Thymus (tissue), 11 donors: ENCODE results near the gene WDR74. TPM values are rescaled to one million over a fixed set of nuclear protein-coding genes. Genes with fewer than 3 reads are reported as not detected.

Experiments
- DNase-seq, 9 donors: peaks; one replicate each; pipeline ENCODE4 v3.0.0-alpha.2; 2013; ENCODE audit warnings: low spot score in 9 of 9, low read depth in 6 of 9, missing footprints in 1 of 9
- H3K27ac ChIP-seq, 2 donors: one replicate each; pipeline ENCODE4 v1.5.1; 2013; ENCODE audit warnings: control low read depth in 1 of 2, low read depth in 1 of 2, low read length in 1 of 2, mild to moderate bottlenecking in 1 of 2, moderate library complexity in 1 of 2
- H3K27me3 ChIP-seq, 2 donors: one replicate each; pipeline ENCODE4 v1.5.1; 2013; ENCODE audit warnings: low read length in 1 of 2; ENCODE audit not compliant: control insufficient read depth in 2 of 2, insufficient read depth in 1 of 2
- H3K36me3 ChIP-seq, 2 donors: one replicate each; pipeline ENCODE4 v1.5.1; 2013; ENCODE audit warnings: low read length in 1 of 2, mild to moderate bottlenecking in 1 of 2, moderate library complexity in 1 of 2; ENCODE audit not compliant: control insufficient read depth in 2 of 2, insufficient read depth in 2 of 2
- H3K4me1 ChIP-seq, 2 donors: one replicate each; pipeline ENCODE4 v1.5.1; 2013; ENCODE audit warnings: low read length in 2 of 2; ENCODE audit not compliant: control insufficient read depth in 2 of 2, insufficient read depth in 2 of 2
- H3K4me3 ChIP-seq, 2 donors: one replicate each; pipeline ENCODE4 v1.5.1; 2013; ENCODE audit warnings: low read length in 2 of 2, control low read depth in 1 of 2, mild to moderate bottlenecking in 1 of 2
- H3K9me3 ChIP-seq, 2 donors: one replicate each; pipeline ENCODE4 v1.5.1; 2013; ENCODE audit warnings: low read length in 1 of 2, mild to moderate bottlenecking in 1 of 2; ENCODE audit not compliant: control insufficient read depth in 2 of 2, insufficient read depth in 1 of 2
- WGBS: extraction: QIAGEN DNeasy Blood & Tissue Kit; methylation state at CpG from one replicate; pipeline ENCODE4 v1.1.7; 2013; 5-methylcytosine and 5-hydroxymethylcytosine counted together
- polyA plus RNA-seq: library from polyadenylated mRNA; stranded (reverse); fragments of 200-250 nt; gene quantifications from one replicate; pipeline ENCODE4 v1.2.3, GENCODE V29; 2013
- total RNA-seq: library from RNA; stranded (reverse); fragments of 120-200 nt; gene quantifications from one replicate; pipeline ENCODE4 v1.2.4, GENCODE V29; 2013
- donor health status: healthy.

Gene WDR74
- total and polyA plus RNA-seq, 2 donors: 57.2 to 71.2 TPM

DNA sequence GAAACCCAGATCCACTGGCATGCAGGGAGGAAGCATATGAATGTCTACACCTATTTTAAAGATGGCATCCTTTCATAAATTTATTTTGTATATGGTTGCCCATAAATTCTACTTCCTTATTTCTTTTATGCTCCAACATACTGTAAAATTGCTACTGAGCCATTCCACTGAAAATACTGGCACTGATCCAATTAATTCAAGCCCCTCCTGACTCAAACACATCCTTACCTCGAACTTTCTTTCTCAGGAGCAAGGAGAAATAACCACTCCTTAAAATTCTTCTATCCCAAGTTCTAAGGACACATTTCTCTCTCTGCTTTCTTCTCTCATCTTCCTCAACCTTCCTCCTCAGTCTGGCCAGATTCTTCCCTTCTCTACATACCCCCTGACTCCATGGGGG lies 28.6 kb downstream of the WDR74 start:
- WGBS: 50% methylated on average over 1 of the region's 1 CpG
- Histone ChIP-seq H3K36me3 (peaks cover 5% of the 10 kb centered on the region in 2 donors), H3K4me1 (peaks cover 0 to 11% of the 10 kb centered on the region in 2 donors), H3K4me3 (no peak overlapping the region), H3K9me3 (peaks cover 0 to 3% of the 10 kb centered on the region in 2 donors), H3K27me3 (no peaks in the 10 kb centered on the region), H3K27ac (no peak overlapping the region)
- no peak for DNase-seq

DNA sequence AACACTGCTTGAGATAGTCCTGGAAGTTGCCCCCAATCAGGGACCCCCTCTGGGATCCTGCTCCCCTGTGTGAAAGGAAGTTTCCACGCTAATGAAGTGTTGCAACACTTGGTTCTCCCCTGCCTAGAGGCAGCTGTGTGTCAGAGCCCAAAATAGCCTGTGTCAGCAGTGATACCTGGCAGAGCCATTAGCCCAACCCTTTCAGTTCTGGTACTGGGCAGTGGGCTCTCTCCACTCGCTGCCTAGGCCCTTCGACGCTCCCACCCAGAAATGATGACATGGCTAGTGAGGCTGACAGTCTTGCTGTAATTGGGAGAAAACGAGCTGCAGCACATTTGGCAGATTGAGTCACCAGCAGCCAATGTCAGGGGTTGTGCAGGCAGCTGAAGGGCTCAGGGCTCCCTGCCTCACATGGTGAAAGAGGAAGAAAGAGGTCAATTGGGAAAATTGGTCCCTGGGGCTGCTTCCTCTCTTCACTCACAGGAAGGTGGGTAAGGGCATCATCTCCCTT lies 32.7 kb downstream of the WDR74 start:
- H3K9me3 ChIP-seq: peaks cover 0 to 3% of the 10 kb centered on the region in 2 donors
- no peak overlapping the region for H3K4me3 ChIP-seq
- H3K27me3 ChIP-seq: no peaks in the 10 kb centered on the region
- DNase-seq: peak in 1 of 9 donors; percentile 10
- peaks cover 21 to 23% of the 10 kb centered on the region in 2 donors for H3K36me3 ChIP-seq
- 96% methylated on average over 5 of the region's 5 CpGs for WGBS
- peaks cover 8 to 22% of the 10 kb centered on the region in 2 donors for H3K4me1 ChIP-seq
- peak overlapping the region; percentile 10 to 88 for H3K27ac ChIP-seq

DNA sequence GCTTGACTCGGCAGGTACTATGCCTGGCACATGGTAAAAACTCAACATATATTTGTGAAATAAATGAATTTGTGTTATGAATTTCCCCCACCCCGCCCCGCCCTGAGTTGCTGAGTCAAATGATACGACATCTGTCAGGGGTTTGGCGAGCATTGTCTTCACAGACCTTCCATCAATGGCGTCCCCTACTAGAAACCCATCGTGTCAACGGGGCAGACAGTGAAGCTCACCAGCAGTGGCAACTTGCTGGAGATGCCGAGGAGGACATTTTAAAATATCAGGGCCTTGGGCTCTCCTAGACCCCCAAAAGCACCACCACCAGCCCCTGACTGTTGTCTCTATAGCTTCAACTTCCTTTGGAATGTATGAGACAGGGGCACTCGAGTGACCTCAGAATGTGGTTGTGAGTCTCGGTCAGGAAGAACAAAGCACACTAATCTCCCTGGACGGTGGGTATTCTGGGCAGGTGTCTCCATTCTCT lies 33.4 kb downstream of the WDR74 start:
- WGBS: 40% methylated on average over 12 of the region's 12 CpGs
- Histone ChIP-seq H3K27me3 (no peaks in the 10 kb centered on the region), H3K4me3 (peak overlapping the region; percentile 80 to 89), H3K4me1 (peaks cover 8 to 22% of the 10 kb centered on the region in 2 donors), H3K27ac (peak overlapping the region; percentile 84 to 88), H3K9me3 (peaks cover 0 to 3% of the 10 kb centered on the region in 2 donors), H3K36me3 (peaks cover 27 to 30% of the 10 kb centered on the region in 2 donors)
- no peak for DNase-seq

DNA sequence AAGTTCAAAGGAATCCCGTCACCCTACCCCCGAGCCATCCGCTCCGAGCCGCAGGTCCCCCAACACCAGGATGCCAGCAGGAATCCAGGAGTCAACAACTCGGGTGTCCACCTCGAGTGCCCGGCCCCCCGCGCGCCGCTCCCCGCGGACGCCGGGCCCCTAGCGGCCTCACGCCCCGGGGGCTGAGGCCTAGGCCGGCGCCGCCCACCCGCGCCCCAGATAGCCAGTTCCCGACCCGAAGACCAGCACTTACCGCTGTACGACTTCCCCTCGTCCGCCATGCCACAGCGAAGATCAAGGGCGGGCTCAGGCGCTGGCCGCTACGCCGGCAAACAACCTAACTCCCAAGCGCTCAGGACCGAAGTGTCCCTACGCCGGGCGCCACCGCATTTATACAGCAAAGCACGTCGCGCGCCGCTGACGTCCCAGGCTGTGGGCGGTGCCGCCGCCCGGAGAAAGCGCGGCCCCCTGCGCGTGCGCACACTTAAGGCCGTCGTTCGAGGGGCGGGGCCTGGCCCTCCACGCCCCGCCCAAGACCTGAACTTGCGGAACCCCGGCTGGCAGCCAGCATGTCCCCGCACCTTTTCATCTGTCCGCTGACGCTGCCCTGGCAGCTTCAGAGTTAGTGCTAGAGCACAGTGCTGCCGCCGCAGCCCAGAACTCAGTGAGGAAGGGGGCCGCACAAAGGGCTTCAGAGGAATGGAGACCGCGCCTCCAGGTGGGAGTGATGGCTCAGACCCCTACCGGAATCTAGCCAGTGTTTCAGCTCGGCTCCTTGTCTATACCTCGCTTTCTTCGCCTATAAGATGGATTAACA lies 34.1 kb downstream of the WDR74 start, which contains the start of gene NXF1:
NXF1 (minus strand) TSS at position 365 of the 817 bp plus-strand sequence; CDS start at position 281, 84 bp downstream.
- DNase-seq: peak; percentile 83 to 99 (median 95)
- Histone ChIP-seq H3K9me3 (peaks cover 0 to 3% of the 10 kb centered on the region in 2 donors), H3K27me3 (no peaks in the 10 kb centered on the region), H3K4me3 (peak within 1 kb of the TSS; percentile 80 to 89), H3K27ac (peak within 1 kb of the TSS; percentile 88 to 94), H3K36me3 (peaks cover 34 to 37% of the 10 kb centered on the region in 2 donors), H3K4me1 (peaks cover 8 to 22% of the 10 kb centered on the region in 2 donors)
- under 1% methylated on average over 77 of the region's 77 CpGs for WGBS

DNA sequence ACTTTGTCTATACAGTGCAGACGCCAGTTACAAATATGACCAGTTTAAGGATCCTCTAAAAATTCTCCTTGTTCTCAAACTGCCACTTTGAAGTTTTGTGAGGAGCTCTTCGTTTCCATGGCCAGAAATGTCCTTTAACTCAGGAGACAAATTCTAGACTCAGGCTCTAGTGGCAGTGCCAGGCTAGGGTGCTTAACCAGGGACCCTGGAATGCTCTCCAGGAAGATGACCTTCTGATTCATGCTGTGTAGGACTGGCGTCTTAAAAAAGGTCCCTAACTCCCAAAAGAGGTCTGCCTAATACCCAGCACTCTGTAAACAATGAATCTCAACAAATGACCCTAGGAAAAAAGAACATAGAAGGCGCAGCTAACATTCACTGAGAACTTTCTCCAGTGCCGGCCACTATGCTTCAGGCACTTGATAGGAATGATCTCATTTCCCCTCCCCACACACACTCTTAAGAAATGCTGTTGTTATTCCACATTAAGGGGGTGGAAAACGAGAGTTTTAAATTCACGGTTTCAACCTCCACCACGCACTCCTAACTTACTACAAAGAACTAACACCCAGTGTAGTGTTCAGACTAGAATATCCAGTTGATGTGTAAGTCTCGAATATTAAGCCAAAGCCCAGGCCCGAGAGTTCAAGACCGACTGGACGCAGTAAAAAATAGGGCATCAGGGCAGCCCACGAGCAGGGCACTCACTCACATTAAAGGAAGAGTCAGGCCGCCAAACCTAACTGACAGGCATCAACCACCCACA lies 34.9 kb downstream of the WDR74 start:
- DNase-seq: peak in 1 of 9 donors; percentile 24
- H3K36me3 ChIP-seq: peaks cover 42 to 45% of the 10 kb centered on the region in 2 donors
- 9% methylated on average over 14 of the region's 14 CpGs for WGBS

GRCh38 chr11:62801071-62801470 lies 38.3 kb downstream of the WDR74 start:
- 97% methylated on average over 4 of the region's 4 CpGs for WGBS
- Histone ChIP-seq H3K4me3 (no peak overlapping the region), H3K27ac (no peak overlapping the region), H3K4me1 (peaks cover 8 to 15% of the 10 kb centered on the region in 2 donors), H3K27me3 (no peaks in the 10 kb centered on the region), H3K9me3 (no peaks in the 10 kb centered on the region), H3K36me3 (peaks cover 70 to 79% of the 10 kb centered on the region in 2 donors)
- no peak for DNase-seq

More for the DNA sequence above, 34.9 kb downstream of the WDR74 start:
- Histone ChIP-seq H3K9me3 (peaks cover 0 to 3% of the 10 kb centered on the region in 2 donors), H3K27me3 (no peaks in the 10 kb centered on the region), H3K27ac (peak overlapping the region; percentile 80 to 94), H3K4me1 (peaks cover 8 to 22% of the 10 kb centered on the region in 2 donors), H3K4me3 (peak overlapping the region; percentile 80 to 89)

DNA sequence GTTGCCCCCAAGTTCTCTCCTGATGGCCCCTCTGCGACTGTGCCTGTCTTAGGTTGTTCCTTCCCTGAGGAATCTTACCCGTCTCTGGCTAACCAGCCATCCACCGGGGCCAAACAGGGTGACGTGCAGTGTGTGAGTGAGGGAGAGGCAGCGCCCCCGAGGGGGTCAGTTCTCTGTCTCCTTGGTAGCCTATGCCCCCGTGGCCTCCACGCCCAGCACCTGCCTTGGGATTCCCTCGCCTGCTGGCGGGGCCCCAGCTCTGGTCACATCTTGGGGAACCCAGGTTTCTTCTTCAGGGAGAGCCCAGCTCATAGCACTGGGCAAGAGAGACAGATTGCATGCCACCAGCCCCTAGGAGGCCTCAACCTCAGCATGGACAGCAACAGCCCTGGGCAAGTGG lies 39.9 kb downstream of the WDR74 start:
- peaks cover 86 to 94% of the 10 kb centered on the region in 2 donors for H3K36me3 ChIP-seq
- no peak for DNase-seq
- H3K4me1 ChIP-seq: peaks cover 8 to 9% of the 10 kb centered on the region in 2 donors
- no peaks in the 10 kb centered on the region for H3K9me3 ChIP-seq
- H3K27me3 ChIP-seq: no peaks in the 10 kb centered on the region
- H3K4me3 ChIP-seq: no peak overlapping the region
- H3K27ac ChIP-seq: no peak overlapping the region
- WGBS: 98% methylated on average over 10 of the region's 10 CpGs

DNA sequence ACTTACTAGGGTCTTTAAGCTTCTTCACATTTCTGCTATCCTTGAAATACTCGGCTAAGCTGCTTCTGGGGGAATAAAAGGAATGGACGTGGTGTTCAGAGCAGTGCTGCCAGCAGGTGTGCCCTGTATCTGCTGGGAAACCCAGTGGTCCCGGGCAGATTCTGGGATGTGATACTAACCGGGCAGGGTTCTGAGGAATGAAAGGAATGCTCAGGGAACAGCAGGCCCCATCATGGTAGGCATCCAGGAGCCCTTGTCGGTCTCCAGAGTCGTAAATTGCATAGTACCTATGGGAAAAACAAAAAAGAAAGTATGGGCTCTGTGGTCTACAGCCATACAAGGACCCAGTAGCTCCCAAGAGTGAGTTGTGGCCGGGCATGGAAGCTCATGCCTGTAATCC lies 43.1 kb downstream of the WDR74 start:
- no peak for DNase-seq
- H3K4me1 ChIP-seq: peaks cover 4 to 8% of the 10 kb centered on the region in 2 donors
- no peak overlapping the region for H3K4me3 ChIP-seq
- no peaks in the 10 kb centered on the region for H3K9me3 ChIP-seq
- peaks cover 77 to 91% of the 10 kb centered on the region in 2 donors for H3K36me3 ChIP-seq
- H3K27ac ChIP-seq: no peak overlapping the region
- H3K27me3 ChIP-seq: no peaks in the 10 kb centered on the region
- 97% methylated on average over 7 of the region's 7 CpGs for WGBS
